GM12878 (cell line): Measurements from ENCODE around the gene FAN1. TPM values are rescaled to one million over a fixed set of nuclear protein-coding genes. Genes with fewer than 3 reads are reported as not detected.

ENCODE experiments used
- ATAC-seq: fragments of 200-7000 bp; cut with Tn5 transposase; 3 replicates; pipeline ENCODE4 v1.9.1; 2020; ENCODE audit warnings: mild to moderate bottlenecking, moderate library complexity
- BruUV-seq: library from RNA; stranded (reverse); fragments of 400-500 nt; replicated peaks from 2 replicates; lab custom pipeline; 2021; lab: Mats Ljungman, UMichigan
- CTCF ChIA-PET: fragments of 300-600 bp; sonication (Branson Sonifier 250); formaldehyde crosslinking; extraction: SDS; loops from one replicate; lab custom pipeline; 2021; ENCODE audit warnings: inconsistent platforms; lab: Yijun Ruan, JAX
- POLR2A ChIA-PET: fragments of 350-600 bp; formaldehyde crosslinking; extraction: SDS; loops from one replicate; lab custom pipeline; 2021; ENCODE audit warnings: inconsistent platforms; lab: Charles Lee
- RAD21 ChIA-PET: fragments of 300-600 bp; sonication (Branson Sonifier 250); formaldehyde crosslinking; loops from one replicate; lab custom pipeline; 2023; ENCODE audit warnings: antibody characterized with exemption; ENCODE audit not compliant: unreplicated experiment; lab: Charles Lee
- SMC1A ChIA-PET: fragments of 300-600 bp; sonication (Branson Sonifier 250); formaldehyde crosslinking; loops from one replicate; lab custom pipeline; 2023; ENCODE audit not compliant: unreplicated experiment, uncharacterized antibody; lab: Charles Lee
- DNase-seq: peaks from one replicate; pipeline ENCODE4 v3.0.0-alpha.2; 2011; ENCODE audit warnings: low read depth, low spot score
- FAIRE-seq: peaks from 3 replicates; lab custom pipeline; 2011; peaks lifted over from hg19 to GRCh38; lab: Jason Lieb, UNC
- H2AFZ ChIP-seq: 2 replicates; pipeline ENCODE4 v1.6.0; 2011; ENCODE audit warnings: low read depth, low read length, control low read depth; ENCODE audit not compliant: control insufficient read depth
- H3K27ac ChIP-seq: 2 replicates; pipeline ENCODE4 v1.5.1; 2011; ENCODE audit warnings: control low read depth; ENCODE audit not compliant: control insufficient read depth, insufficient read depth
- H3K27me3 ChIP-seq, 2 experiments: replicated peaks in 1 of 2; 2 replicates each; pipeline versions ENCODE4 v1.6.0 to v1.6.1; 2011; ENCODE audit warnings: low read length in 1 of 2; ENCODE audit not compliant: control insufficient read depth in 2 of 2, insufficient read depth in 2 of 2
- H3K36me3 ChIP-seq, 2 experiments: 2 replicates each; pipeline ENCODE4 v1.5.1; 2011; ENCODE audit warnings: low read length in 1 of 2; ENCODE audit not compliant: control insufficient read depth in 2 of 2, insufficient read depth in 2 of 2
- H3K4me1 ChIP-seq: 2 replicates; pipeline ENCODE4 v1.6.1; 2011; ENCODE audit warnings: mild to moderate bottlenecking, low read length, moderate library complexity, mixed read lengths; ENCODE audit not compliant: control insufficient read depth, insufficient read depth
- H3K4me2 ChIP-seq: 2 replicates; pipeline ENCODE4 v1.6.0; 2011; ENCODE audit warnings: control low read depth; ENCODE audit not compliant: control insufficient read depth, insufficient read depth
- H3K4me3 ChIP-seq: fragments of 200-600 bp; sonication (generic); 2 replicates; pipeline ENCODE4 v1.5.1; 2016
- H3K79me2 ChIP-seq: 2 replicates; pipeline ENCODE4 v1.6.0; 2011; ENCODE audit warnings: low read length; ENCODE audit not compliant: control insufficient read depth, insufficient read depth
- H3K9ac ChIP-seq: 2 replicates; pipeline ENCODE4 v1.8.0; 2011; ENCODE audit warnings: low read length, control low read depth, mixed read lengths; ENCODE audit not compliant: control insufficient read depth, insufficient read depth
- H3K9me3 ChIP-seq: replicated peaks from 3 replicates; pipeline ENCODE4 v1.5.1; 2011; ENCODE audit warnings: mild to moderate bottlenecking, low read length; ENCODE audit not compliant: control insufficient read depth, insufficient read depth
- H4K20me1 ChIP-seq: 2 replicates; pipeline ENCODE4 v1.6.0; 2011; ENCODE audit not compliant: control insufficient read depth, insufficient read depth
- CBX3 ChIP-seq: fragments of 200-600 bp; sonication (generic); IDR thresholded peaks from 2 replicates; pipeline ENCODE4 v1.6.1; 2016; ENCODE audit warnings: low read depth, borderline replicate concordance
- ETV6 ChIP-seq, 2 experiments: fragments of 450-650 bp in 1 of 2; IDR thresholded peaks in 1 of 2; conservative IDR thresholded peaks in 1 of 2; 2 replicates each; pipeline ENCODE4 v1.6.1; 2014; ENCODE audit warnings: antibody characterized with exemption in 1 of 2, borderline replicate concordance in 1 of 2, low read depth in 1 of 2, mild to moderate bottlenecking in 1 of 2, moderate library complexity in 1 of 2
- IKZF2 ChIP-seq, 2 experiments: fragments of 450-650 bp; IDR thresholded peaks; 2 replicates each; pipeline ENCODE4 v1.6.1; 2017; ENCODE audit warnings: mild to moderate bottlenecking in 2 of 2, moderate library complexity in 2 of 2
- NFYA ChIP-seq: IDR thresholded peaks from 2 replicates; pipeline ENCODE4 v1.6.1; 2011; ENCODE audit warnings: low read depth, mild to moderate bottlenecking, low read length, improper control_type of control experiment, borderline replicate concordance
- NR2C1 ChIP-seq: fragments of 450-650 bp; IDR thresholded peaks from 2 replicates; pipeline ENCODE4 v1.6.1; 2017; ENCODE audit warnings: antibody characterized with exemption, mild to moderate bottlenecking, moderate library complexity
- PAX8 ChIP-seq: fragments of 450-650 bp; IDR thresholded peaks from 2 replicates; pipeline ENCODE4 v1.6.1; 2017; ENCODE audit warnings: mild to moderate bottlenecking, moderate library complexity
- POLR2AphosphoS2 ChIP-seq: IDR thresholded peaks from 2 replicates; pipeline ENCODE4 v1.6.1; 2011; ENCODE audit warnings: low read depth, mild to moderate bottlenecking, low read length, improper control_type of control experiment, moderate library complexity
- RFX5 ChIP-seq: IDR thresholded peaks from 2 replicates; pipeline ENCODE4 v1.6.1; 2011; ENCODE audit warnings: low read depth, low read length, improper control_type of control experiment
- SIX5 ChIP-seq: IDR thresholded peaks from 2 replicates; pipeline ENCODE4 v1.6.1; 2011; ENCODE audit warnings: mild to moderate bottlenecking, low read depth, low read length, moderate library complexity; ENCODE audit not compliant: severe bottlenecking
- SMARCA5 ChIP-seq: fragments of 450-650 bp; IDR thresholded peaks from 2 replicates; pipeline ENCODE4 v1.6.1; 2017; ENCODE audit warnings: mild to moderate bottlenecking
- TAF1 ChIP-seq: IDR thresholded peaks from 2 replicates; pipeline ENCODE4 v1.6.1; 2011; ENCODE audit warnings: mild to moderate bottlenecking, low read depth, low read length, borderline replicate concordance
- WRNIP1 ChIP-seq: IDR thresholded peaks from 2 replicates; pipeline ENCODE4 v1.6.1; 2011; ENCODE audit warnings: low read depth, low read length, improper control_type of control experiment, borderline replicate concordance
- YBX1 ChIP-seq: fragments of 450-650 bp; IDR thresholded peaks from 2 replicates; pipeline ENCODE4 v1.6.1; 2016; ENCODE audit warnings: antibody characterized with exemption
- ZNF24 ChIP-seq: fragments of 450-650 bp; IDR thresholded peaks from 2 replicates; pipeline ENCODE4 v1.6.1; 2017; ENCODE audit warnings: antibody characterized with exemption, mild to moderate bottlenecking
- WGBS: methylation state at CpG from one replicate; pipeline ENCODE4 v1.1.6; 2016; ENCODE audit warnings: low lambda C conversion rate; ENCODE audit not compliant: insufficient replicate concordance, insufficient coverage; ENCODE audit errors: missing lambda C conversion rate; 5-methylcytosine and 5-hydroxymethylcytosine counted together
- in situ Hi-C: fragments of 300-500 bp; cut with MboI; formaldehyde crosslinking; loops from 9 replicates; pipeline ENCODE4 v1.14.3; 2018; ENCODE audit warnings: mixed read lengths
- intact Hi-C: fragments of 100-400 bp; cut with micrococcal nuclease; formaldehyde crosslinking; loops from one replicate; pipeline ENCODE4 v1.14.2; 2022; ENCODE audit not compliant: unreplicated experiment
- polyA plus RNA-seq, 11 experiments: library from polyadenylated mRNA; depleted of rRNA in 4 of 11; unstranded in 6 of 11; stranded (reverse) in 5 of 11; fragments of >200 nt; fragmentation: Nextera tagmentation in 4 of 11; fragmentation: Illumina TruSeq in 1 of 11; extraction: Ambion mirVana in 4 of 11; extraction: Trizol in 1 of 11; gene quantifications; 1 replicate in 1 of 11; 2 replicates in 10 of 11; pipeline versions ENCODE4 v1.2.1 to v1.2.3, GENCODE V29; 2011 to 2016; ENCODE audit warnings: inconsistent platforms in 2 of 11, missing spikeins in 2 of 11, low read depth in 1 of 11
- total RNA-seq, 4 experiments: library from RNA; depleted of rRNA in 3 of 4; stranded (reverse); fragments of >200 nt in 3 of 4; fragmentation: Illumina TruSeq in 1 of 4; extraction: Trizol in 1 of 4; gene quantifications; 2 replicates each; pipeline versions ENCODE4 v1.2.1 to v1.2.3, GENCODE V29; 2013 to 2021
- TF ChIP-seq, protein P1 (sequence below): fragments of 450-650 bp; IDR thresholded peaks from 2 replicates; pipeline ENCODE4 v1.6.1; 2017; ENCODE audit warnings: borderline replicate concordance
- TF ChIP-seq, protein P2 (sequence below): fragments of 450-650 bp; IDR thresholded peaks from 2 replicates; pipeline ENCODE4 v1.6.1; 2016; ENCODE audit warnings: mild to moderate bottlenecking
- TF ChIP-seq, protein P3 (sequence below): fragments of 450-650 bp; formaldehyde crosslinking; IDR thresholded peaks from 2 replicates; pipeline ENCODE4 v1.4.0; 2020; ENCODE audit warnings: mild to moderate bottlenecking, moderate library complexity

The FAN1 gene
- total and polyA plus RNA-seq, 10 of the 15 experiments (the other 5 are each of a cell fraction or from before 2014, with no cell fraction given): 0.55 to 18.6 (median 12.6) TPM

DNA sequence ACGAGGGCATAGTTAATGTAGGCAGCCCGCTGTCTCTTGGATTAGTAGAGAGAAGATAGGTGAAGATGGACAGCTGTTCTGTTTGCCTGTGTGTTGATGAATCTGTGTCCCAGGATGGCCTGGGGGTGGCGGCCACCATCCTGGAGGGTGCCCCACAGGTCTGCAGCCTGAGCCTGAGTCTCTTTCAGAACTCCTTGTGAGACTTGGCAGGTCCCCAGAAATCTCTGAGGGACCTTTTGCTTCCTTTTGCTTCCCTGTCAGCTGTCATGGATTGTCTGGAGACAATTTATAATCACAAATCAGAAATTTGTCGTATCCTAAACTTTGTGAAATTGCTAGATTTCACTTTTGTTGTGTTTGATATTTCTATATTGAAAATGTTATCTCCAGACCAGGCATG, 17.4 kb downstream of the FAN1 start:
- DNase-seq (no peak), FAIRE-seq (no peak), ATAC-seq (no peak)
- CTCF ChIA-PET: no interaction called here
- no peak overlapping the region for H2AFZ ChIP-seq
- SMC1A ChIA-PET: no interaction called here
- no peak overlapping the region for H3K27ac ChIP-seq
- no peaks in the 10 kb centered on the region for H3K79me2 ChIP-seq
- in situ Hi-C loops: no loop called here
- H3K4me3 ChIP-seq: no peak overlapping the region
- POLR2A ChIA-PET: no interaction called here
- WGBS: 98% methylated on average over 4 of the region's 4 CpGs
- H3K36me3 ChIP-seq: peaks cover 13 to 37% of the 10 kb centered on the region in 2 experiments
- no TSS peak for BruUV-seq
- H3K4me2 ChIP-seq: no peak overlapping the region
- H3K4me1 ChIP-seq: peaks cover 19% of the 10 kb centered on the region
- H4K20me1 ChIP-seq: no peaks in the 10 kb centered on the region; the same call in 1 of the 2 replicates
- intact Hi-C loops: loop anchor here (5.0 kb wide), 1 partner anchor 51 kb away; no protein-coding TSS in a partner anchor
- no peak overlapping the region for H3K9ac ChIP-seq
- RAD21 ChIA-PET: no interaction called here
- H3K9me3 ChIP-seq: no peaks in the 10 kb centered on the region
- no peaks in the 10 kb centered on the region for H3K27me3 ChIP-seq
- no peak for TF ChIP-seq IKZF2 (IDR thresholded peaks at IDR 0.05)
- TF ChIP-seq, protein P1, sequence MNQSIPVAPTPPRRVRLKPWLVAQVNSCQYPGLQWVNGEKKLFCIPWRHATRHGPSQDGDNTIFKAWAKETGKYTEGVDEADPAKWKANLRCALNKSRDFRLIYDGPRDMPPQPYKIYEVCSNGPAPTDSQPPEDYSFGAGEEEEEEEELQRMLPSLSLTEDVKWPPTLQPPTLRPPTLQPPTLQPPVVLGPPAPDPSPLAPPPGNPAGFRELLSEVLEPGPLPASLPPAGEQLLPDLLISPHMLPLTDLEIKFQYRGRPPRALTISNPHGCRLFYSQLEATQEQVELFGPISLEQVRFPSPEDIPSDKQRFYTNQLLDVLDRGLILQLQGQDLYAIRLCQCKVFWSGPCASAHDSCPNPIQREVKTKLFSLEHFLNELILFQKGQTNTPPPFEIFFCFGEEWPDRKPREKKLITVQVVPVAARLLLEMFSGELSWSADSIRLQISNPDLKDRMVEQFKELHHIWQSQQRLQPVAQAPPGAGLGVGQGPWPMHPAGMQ: no peak
- TF ChIP-seq ETV6 (conservative IDR thresholded peaks at IDR 0.05 in 1 of 2, IDR thresholded peaks at IDR 0.05 in 1 of 2; ENCODE audit: borderline replicate concordance in 1 of 2, low read depth in 1 of 2): no peak
- TF ChIP-seq WRNIP1: no peak
- no peak for TF ChIP-seq CBX3
- TF ChIP-seq, protein P2, sequence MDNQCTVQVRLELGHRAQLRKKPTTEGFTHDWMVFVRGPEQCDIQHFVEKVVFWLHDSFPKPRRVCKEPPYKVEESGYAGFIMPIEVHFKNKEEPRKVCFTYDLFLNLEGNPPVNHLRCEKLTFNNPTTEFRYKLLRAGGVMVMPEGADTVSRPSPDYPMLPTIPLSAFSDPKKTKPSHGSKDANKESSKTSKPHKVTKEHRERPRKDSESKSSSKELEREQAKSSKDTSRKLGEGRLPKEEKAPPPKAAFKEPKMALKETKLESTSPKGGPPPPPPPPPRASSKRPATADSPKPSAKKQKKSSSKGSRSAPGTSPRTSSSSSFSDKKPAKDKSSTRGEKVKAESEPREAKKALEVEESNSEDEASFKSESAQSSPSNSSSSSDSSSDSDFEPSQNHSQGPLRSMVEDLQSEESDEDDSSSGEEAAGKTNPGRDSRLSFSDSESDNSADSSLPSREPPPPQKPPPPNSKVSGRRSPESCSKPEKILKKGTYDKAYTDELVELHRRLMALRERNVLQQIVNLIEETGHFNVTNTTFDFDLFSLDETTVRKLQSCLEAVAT: no peak
- TF ChIP-seq NR2C1: no peak
- no peak for TF ChIP-seq SMARCA5
- no peak for TF ChIP-seq ZNF24
- TF ChIP-seq, protein P3, sequence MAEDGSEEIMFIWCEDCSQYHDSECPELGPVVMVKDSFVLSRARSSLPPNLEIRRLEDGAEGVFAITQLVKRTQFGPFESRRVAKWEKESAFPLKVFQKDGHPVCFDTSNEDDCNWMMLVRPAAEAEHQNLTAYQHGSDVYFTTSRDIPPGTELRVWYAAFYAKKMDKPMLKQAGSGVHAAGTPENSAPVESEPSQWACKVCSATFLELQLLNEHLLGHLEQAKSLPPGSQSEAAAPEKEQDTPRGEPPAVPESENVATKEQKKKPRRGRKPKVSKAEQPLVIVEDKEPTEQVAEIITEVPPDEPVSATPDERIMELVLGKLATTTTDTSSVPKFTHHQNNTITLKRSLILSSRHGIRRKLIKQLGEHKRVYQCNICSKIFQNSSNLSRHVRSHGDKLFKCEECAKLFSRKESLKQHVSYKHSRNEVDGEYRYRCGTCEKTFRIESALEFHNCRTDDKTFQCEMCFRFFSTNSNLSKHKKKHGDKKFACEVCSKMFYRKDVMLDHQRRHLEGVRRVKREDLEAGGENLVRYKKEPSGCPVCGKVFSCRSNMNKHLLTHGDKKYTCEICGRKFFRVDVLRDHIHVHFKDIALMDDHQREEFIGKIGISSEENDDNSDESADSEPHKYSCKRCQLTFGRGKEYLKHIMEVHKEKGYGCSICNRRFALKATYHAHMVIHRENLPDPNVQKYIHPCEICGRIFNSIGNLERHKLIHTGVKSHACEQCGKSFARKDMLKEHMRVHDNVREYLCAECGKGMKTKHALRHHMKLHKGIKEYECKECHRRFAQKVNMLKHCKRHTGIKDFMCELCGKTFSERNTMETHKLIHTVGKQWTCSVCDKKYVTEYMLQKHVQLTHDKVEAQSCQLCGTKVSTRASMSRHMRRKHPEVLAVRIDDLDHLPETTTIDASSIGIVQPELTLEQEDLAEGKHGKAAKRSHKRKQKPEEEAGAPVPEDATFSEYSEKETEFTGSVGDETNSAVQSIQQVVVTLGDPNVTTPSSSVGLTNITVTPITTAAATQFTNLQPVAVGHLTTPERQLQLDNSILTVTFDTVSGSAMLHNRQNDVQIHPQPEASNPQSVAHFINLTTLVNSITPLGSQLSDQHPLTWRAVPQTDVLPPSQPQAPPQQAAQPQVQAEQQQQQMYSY (CRISPR knock-in tag): no peak
- TF ChIP-seq RFX5: no peak
- no peak for TF ChIP-seq POLR2AphosphoS2
- TF ChIP-seq TAF1: no peak
- no peak for TF ChIP-seq YBX1
- TF ChIP-seq PAX8: no peak
- TF ChIP-seq NFYA: no peak
- TF ChIP-seq SIX5: no peak
